IPS DF 6.9 (cell line): ENCODE results near the gene PRSS21.

Experiments
- DNase-seq: peaks from one replicate; pipeline ENCODE4 v3.0.0-alpha.2; 2013; ENCODE audit warnings: low read depth, low spot score
- H3K27ac ChIP-seq: one replicate; pipeline ENCODE4 v1.5.1; 2013; ENCODE audit warnings: low read length, control low read depth
- H3K27me3 ChIP-seq: 2 replicates; pipeline ENCODE4 v1.6.1; 2013; ENCODE audit warnings: mild to moderate bottlenecking, low read length; ENCODE audit not compliant: control insufficient read depth, insufficient read depth
- H3K36me3 ChIP-seq: 2 replicates; pipeline ENCODE4 v1.6.1; 2013; ENCODE audit warnings: low read length; ENCODE audit not compliant: control insufficient read depth, insufficient read depth
- H3K4me1 ChIP-seq: 2 replicates; pipeline ENCODE4 v1.6.1; 2013; ENCODE audit warnings: low read length; ENCODE audit not compliant: control insufficient read depth, insufficient read depth
- H3K4me3 ChIP-seq: 2 replicates; pipeline ENCODE4 v1.5.1; 2013; ENCODE audit warnings: mild to moderate bottlenecking, low read length
- H3K9me3 ChIP-seq: 2 replicates; pipeline ENCODE4 v1.6.1; 2013; ENCODE audit warnings: low read length, inconsistent platforms; ENCODE audit not compliant: control insufficient read depth, insufficient read depth
- WGBS: extraction: QIAGEN DNeasy Blood & Tissue Kit; methylation state at CpG from one replicate; pipeline ENCODE4 v1.1.7; 2013; ENCODE audit warnings: mixed read lengths, missing lambda C conversion rate; ENCODE audit not compliant: insufficient read length, insufficient coverage; 5-methylcytosine and 5-hydroxymethylcytosine counted together

PRSS21 gene

GRCh38 chr16:2791174-2791573, 25.9 kb upstream of the PRSS21 start:
- no CpG with 5 or more reads among the region's 8 CpGs for WGBS
- Histone ChIP-seq H3K36me3 (no peaks in the 10 kb centered on the region), H3K4me3 (no peak overlapping the region), H3K27ac (no peak overlapping the region), H3K4me1 (no peaks in the 10 kb centered on the region; the same call in 1 of the 2 replicates), H3K27me3 (0 out of 2 replicates have a peak, but pooled peaks cover 1% of the 10 kb centered on the region), H3K9me3 (no peaks in the 10 kb centered on the region)
- no peak for DNase-seq

DNA sequence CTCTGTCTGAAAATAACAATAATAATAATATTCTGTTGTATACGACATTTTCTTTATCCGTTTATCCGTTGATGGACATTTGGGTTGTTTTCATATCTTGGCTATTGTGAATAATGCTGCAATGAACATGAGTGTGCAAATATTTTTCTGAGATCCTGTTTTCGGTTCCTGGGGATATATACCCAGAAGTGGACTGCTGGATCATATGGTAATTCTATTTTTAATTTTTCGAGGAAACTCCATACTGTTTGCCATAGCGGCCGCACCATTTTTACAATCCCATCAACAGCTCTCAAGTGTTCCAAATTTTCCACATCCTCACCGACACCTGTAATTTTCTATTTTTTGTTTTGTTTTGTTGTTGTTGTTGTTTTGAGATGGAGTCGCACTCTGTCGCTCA, 24.1 kb upstream of the PRSS21 start:
- no peak for DNase-seq
- Histone ChIP-seq H3K27me3 (0 out of 2 replicates have a peak, but pooled peaks cover 1% of the 10 kb centered on the region), H3K27ac (no peak overlapping the region), H3K36me3 (no peaks in the 10 kb centered on the region), H3K4me3 (no peak overlapping the region), H3K4me1 (no peaks in the 10 kb centered on the region), H3K9me3 (no peaks in the 10 kb centered on the region)
- no CpG with 5 or more reads among the region's 10 CpGs for WGBS

DNA sequence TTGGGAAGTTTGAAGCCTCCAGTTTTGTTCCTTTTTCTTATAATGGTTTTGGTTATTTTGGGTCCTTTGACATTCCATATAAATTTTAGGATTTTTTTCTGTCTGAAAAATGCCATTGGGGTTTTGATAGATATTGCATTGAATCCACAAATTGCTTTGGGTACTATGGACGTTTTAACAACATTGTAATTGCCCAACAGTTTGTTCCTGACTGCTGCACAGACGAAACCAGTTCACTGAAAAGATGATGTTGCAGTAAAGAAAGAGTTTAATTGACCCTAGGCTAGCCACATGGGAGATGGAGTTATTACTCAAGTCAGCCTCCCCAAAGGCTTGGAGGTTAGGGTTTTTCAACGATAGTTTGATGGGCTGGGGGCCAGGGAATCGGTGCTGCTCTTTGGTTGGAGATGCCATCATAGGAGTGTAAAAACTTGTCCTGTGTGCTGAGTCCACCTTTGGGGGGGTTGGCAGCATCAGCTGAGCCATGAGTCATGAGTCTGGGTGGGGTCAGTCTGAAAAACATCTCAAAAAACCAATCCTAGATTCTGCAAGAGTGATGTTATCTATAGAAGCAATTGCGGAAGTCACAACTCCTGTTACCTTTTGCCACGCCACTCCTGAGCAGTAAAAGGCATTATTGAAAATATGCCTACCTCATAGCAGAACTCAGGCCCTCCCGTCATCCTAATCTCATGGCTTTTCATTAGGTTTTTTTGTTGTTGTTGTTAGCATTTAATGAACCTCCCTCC, 21.5 kb upstream of the PRSS21 start:
- H3K9me3 ChIP-seq: no peaks in the 10 kb centered on the region
- H3K27ac ChIP-seq: no peak overlapping the region
- H3K4me3 ChIP-seq: no peak overlapping the region
- no peak for DNase-seq
- no CpG with 5 or more reads among the region's 7 CpGs for WGBS
- no peaks in the 10 kb centered on the region for H3K4me1 ChIP-seq
- no peaks in the 10 kb centered on the region for H3K27me3 ChIP-seq
- H3K36me3 ChIP-seq: no peaks in the 10 kb centered on the region

DNA sequence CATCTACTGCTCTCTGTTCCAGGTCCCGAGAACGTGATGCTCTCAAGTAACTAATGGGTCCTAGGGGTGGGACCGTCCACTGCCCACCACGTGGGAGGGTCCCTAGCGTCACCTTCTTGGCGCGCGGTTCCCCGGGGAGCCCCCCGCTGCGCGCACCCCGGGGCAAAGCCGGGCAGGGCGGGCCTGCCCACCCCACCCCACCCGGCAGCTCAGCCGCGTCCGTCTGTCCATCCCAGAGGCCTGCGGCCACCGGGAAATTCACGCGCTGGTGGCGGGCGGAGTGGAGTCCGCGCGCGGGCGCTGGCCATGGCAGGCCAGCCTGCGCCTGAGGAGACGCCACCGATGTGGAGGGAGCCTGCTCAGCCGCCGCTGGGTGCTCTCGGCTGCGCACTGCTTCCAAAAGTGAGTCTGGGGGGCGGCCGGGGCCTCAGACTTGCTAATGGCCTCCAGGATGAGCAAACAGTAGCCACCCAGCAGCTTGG, 18.3 kb upstream of the PRSS21 start:
- Histone ChIP-seq H3K4me1 (no peaks in the 10 kb centered on the region), H3K9me3 (no peaks in the 10 kb centered on the region), H3K36me3 (no peaks in the 10 kb centered on the region), H3K27me3 (no peaks in the 10 kb centered on the region), H3K27ac (no peak overlapping the region), H3K4me3 (no peak overlapping the region)
- no CpG with 5 or more reads among the region's 39 CpGs for WGBS
- no peak for DNase-seq

GRCh38 chr16:2799205-2799858, 17.7 kb upstream of the PRSS21 start:
- no peaks in the 10 kb centered on the region for H3K36me3 ChIP-seq
- DNase-seq: no peak
- no peaks in the 10 kb centered on the region for H3K27me3 ChIP-seq
- H3K4me1 ChIP-seq: no peaks in the 10 kb centered on the region
- H3K27ac ChIP-seq: no peak overlapping the region
- no peak overlapping the region for H3K4me3 ChIP-seq
- H3K9me3 ChIP-seq: no peaks in the 10 kb centered on the region
- no CpG with 5 or more reads among the region's 21 CpGs for WGBS

DNA sequence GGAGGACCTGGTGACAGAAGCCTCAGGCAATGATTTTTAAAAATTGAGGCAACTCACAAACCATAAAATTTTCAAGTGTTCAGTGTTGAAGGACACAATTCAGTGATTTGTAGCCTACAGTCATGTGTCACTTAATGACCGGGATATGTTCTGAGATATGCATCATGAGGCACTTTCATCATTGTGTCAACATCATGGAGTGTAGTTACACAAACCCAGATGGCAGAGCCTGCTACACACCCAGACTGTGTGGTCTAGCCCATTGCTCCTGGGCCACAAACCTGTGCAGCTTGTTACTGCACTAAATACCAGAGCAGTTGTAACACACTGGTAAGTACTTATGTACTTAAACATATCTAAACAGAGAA, 17.2 kb upstream of the PRSS21 start:
- Histone ChIP-seq H3K4me1 (no peaks in the 10 kb centered on the region), H3K36me3 (no peaks in the 10 kb centered on the region), H3K9me3 (no peaks in the 10 kb centered on the region), H3K27me3 (no peaks in the 10 kb centered on the region), H3K4me3 (no peak overlapping the region), H3K27ac (no peak overlapping the region)
- no peak for DNase-seq
- no CpG with 5 or more reads among the region's 1 CpG for WGBS

GRCh38 chr16:2803545-2804195, 13.4 kb upstream of the PRSS21 start:
- Histone ChIP-seq H3K4me1 (no peaks in the 10 kb centered on the region), H3K4me3 (no peak overlapping the region), H3K36me3 (no peaks in the 10 kb centered on the region), H3K27me3 (no peaks in the 10 kb centered on the region), H3K27ac (no peak overlapping the region), H3K9me3 (no peaks in the 10 kb centered on the region)
- WGBS: no CpG with 5 or more reads among the region's 3 CpGs
- DNase-seq: no peak

- Histone ChIP-seq H3K4me1 (no peaks in the 10 kb centered on the region), H3K27ac (no peak overlapping the region), H3K27me3 (no peaks in the 10 kb centered on the region), H3K9me3 (no peaks in the 10 kb centered on the region), H3K36me3 (no peaks in the 10 kb centered on the region), H3K4me3 (no peak overlapping the region)
- DNase-seq: no peak
- WGBS: no CpG with 5 or more reads among the region's 4 CpGs
These were observed 12.3 kb upstream of the PRSS21 start for GRCh38 chr16:2804728-2805127.

GRCh38 chr16:2806286-2806685, 10.8 kb upstream of the PRSS21 start:
- no peaks in the 10 kb centered on the region for H3K36me3 ChIP-seq
- no peaks in the 10 kb centered on the region for H3K27me3 ChIP-seq
- H3K27ac ChIP-seq: no peak overlapping the region
- no peaks in the 10 kb centered on the region for H3K4me1 ChIP-seq
- no peaks in the 10 kb centered on the region for H3K9me3 ChIP-seq
- no peak overlapping the region for H3K4me3 ChIP-seq
- DNase-seq: no peak
- WGBS: no CpG with 5 or more reads among the region's 5 CpGs

DNA sequence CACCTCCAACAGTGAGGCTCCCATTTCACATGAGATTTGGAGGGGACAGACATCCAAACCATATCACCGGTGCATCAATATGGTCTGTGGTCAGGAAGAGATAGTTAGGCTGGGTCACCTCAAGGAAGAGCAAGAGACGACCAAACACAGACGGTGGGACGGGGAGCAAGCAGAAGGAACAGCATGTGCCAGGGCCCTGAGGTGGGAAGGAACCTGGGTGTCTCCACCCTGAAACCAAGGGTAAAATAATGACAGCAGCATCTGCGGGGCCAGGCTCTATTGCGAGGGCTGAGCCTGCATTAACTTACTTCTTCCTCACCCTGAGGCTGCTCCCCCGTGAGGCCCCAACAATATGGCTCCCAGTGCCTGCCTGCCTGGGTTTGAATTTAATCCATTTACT, 8.9 kb upstream of the PRSS21 start:
- no peaks in the 10 kb centered on the region for H3K36me3 ChIP-seq
- no CpG with 5 or more reads among the region's 7 CpGs for WGBS

More for the DNA sequence above, 8.9 kb upstream of the PRSS21 start:
- 0 out of 2 replicates have a peak, but pooled peaks cover 2% of the 10 kb centered on the region for H3K4me1 ChIP-seq
- no peaks in the 10 kb centered on the region for H3K9me3 ChIP-seq
- H3K27ac ChIP-seq: no peak overlapping the region
- no peak for DNase-seq
- H3K27me3 ChIP-seq: no peaks in the 10 kb centered on the region
- no peak overlapping the region for H3K4me3 ChIP-seq
